HepG2 (cell line): ENCODE data around the gene SLC39A1. TPM values are rescaled to one million over a fixed set of nuclear protein-coding genes. Genes with fewer than 3 reads are reported as not detected.
A peak's percentile ranks its signal among the peaks of the same experiment; 100 is the strongest.

Experiments used
- ATF7-NPFF ChIP-seq: sonication (generic); formaldehyde crosslinking; IDR thresholded peaks from 2 replicates; pipeline ENCODE4 v1.8.1; 2023; ENCODE audit warnings: mild to moderate bottlenecking, low read depth, missing genetic modification reagents, moderate library complexity
- BHLHE40 ChIP-seq: IDR thresholded peaks from 2 replicates; pipeline ENCODE4 v1.6.1; 2011; ENCODE audit warnings: low read length, improper control_type of control experiment
- HNRNPL ChIP-seq: fragments of 200-400 bp; formaldehyde crosslinking; IDR thresholded peaks from 2 replicates; pipeline ENCODE4 v1.6.1; 2017; ENCODE audit warnings: mild to moderate bottlenecking, low read depth, low read length
- KMT2A ChIP-seq: sonication (generic); formaldehyde crosslinking; IDR thresholded peaks from 2 replicates; pipeline ENCODE4 v1.4.0; 2020; ENCODE audit warnings: missing genetic modification reagents
- PAF1 ChIP-seq: IDR thresholded peaks from 2 replicates; pipeline ENCODE4 v1.6.1; 2016; ENCODE audit warnings: missing genetic modification reagents, missing compliant biosample characterization
- RFXANK ChIP-seq: IDR thresholded peaks from 2 replicates; pipeline ENCODE4 v1.6.1; 2016
- TAF15 ChIP-seq: fragments of 200-400 bp; formaldehyde crosslinking; IDR thresholded peaks from one replicate; pipeline ENCODE4 v1.6.1; 2018; ENCODE audit warnings: mild to moderate bottlenecking, low read depth, low read length; ENCODE audit not compliant: poor library complexity, severe bottlenecking
- ZBTB42 ChIP-seq: sonication (generic); formaldehyde crosslinking; IDR thresholded peaks from 2 replicates; pipeline ENCODE4 v1.5.0; 2020; ENCODE audit warnings: mild to moderate bottlenecking, missing genetic modification reagents
- ZNF138 ChIP-seq: sonication (generic); formaldehyde crosslinking; IDR thresholded peaks from 2 replicates; pipeline ENCODE4 v1.5.0; 2020; ENCODE audit warnings: mild to moderate bottlenecking, low read depth, missing genetic modification reagents
- ZNF501 ChIP-seq: sonication (generic); formaldehyde crosslinking; IDR thresholded peaks from 2 replicates; pipeline ENCODE4 v1.5.1; 2020; ENCODE audit warnings: mild to moderate bottlenecking, moderate library complexity, missing genetic modification reagents
- ZNF598 ChIP-seq: sonication (generic); formaldehyde crosslinking; IDR thresholded peaks from 2 replicates; pipeline ENCODE4 v1.5.1; 2020; ENCODE audit warnings: mild to moderate bottlenecking, missing genetic modification reagents, borderline replicate concordance
- ZNF724P ChIP-seq: sonication (generic); formaldehyde crosslinking; IDR thresholded peaks from 2 replicates; pipeline ENCODE4 v1.8.0; 2022; ENCODE audit warnings: missing genetic modification reagents, borderline replicate concordance
- ZNF749 ChIP-seq: sonication (generic); formaldehyde crosslinking; IDR thresholded peaks from 2 replicates; pipeline ENCODE4 v1.8.0; 2022; ENCODE audit warnings: mild to moderate bottlenecking, missing genetic modification reagents, moderate library complexity, borderline replicate concordance
- ZSCAN20 ChIP-seq: sonication (generic); formaldehyde crosslinking; IDR thresholded peaks from 2 replicates; pipeline ENCODE4 v1.4.0; 2020; ENCODE audit warnings: missing genetic modification reagents, mild to moderate bottlenecking, borderline replicate concordance
- polyA plus RNA-seq, 8 experiments: library from polyadenylated mRNA; depleted of rRNA in 3 of 8; stranded (reverse) in 7 of 8; unstranded in 1 of 8; fragments of >200 nt; fragmentation: Illumina TruSeq in 4 of 8; extraction: Trizol in 4 of 8; gene quantifications; 2 replicates each; pipeline versions ENCODE4 v1.2.1 to v1.2.3, GENCODE V29; 2011 to 2016; ENCODE audit warnings: low read depth in 4 of 8, missing spikeins in 1 of 8, mixed read lengths in 1 of 8; ENCODE audit not compliant: insufficient read depth in 1 of 8
- total RNA-seq, 5 experiments: library from RNA; depleted of rRNA; stranded (reverse); fragments of >200 nt; fragmentation: Illumina TruSeq; extraction: Trizol; gene quantifications; 2 replicates each; pipeline ENCODE4 v1.2.3, GENCODE V29; 2016; ENCODE audit warnings: low read depth in 1 of 5
- TF ChIP-seq, protein P1 (sequence below): IDR thresholded peaks from 2 replicates; pipeline ENCODE4 v1.6.1; 2016; ENCODE audit warnings: missing biosample characterization, missing genetic modification reagents, low read depth
- TF ChIP-seq, protein P2 (sequence below): sonication (generic); formaldehyde crosslinking; IDR thresholded peaks from 2 replicates; pipeline ENCODE4 v1.4.0; 2020; ENCODE audit warnings: missing genetic modification reagents, mild to moderate bottlenecking, borderline replicate concordance
- TF ChIP-seq, protein P3 (sequence below): sonication (generic); formaldehyde crosslinking; IDR thresholded peaks from 2 replicates; pipeline ENCODE4 v1.5.1; 2020; ENCODE audit warnings: missing genetic modification reagents, mild to moderate bottlenecking, borderline replicate concordance
- TF ChIP-seq, protein P4 (sequence below), 2 experiments: sonication (generic) in 1 of 2; formaldehyde crosslinking in 1 of 2; IDR thresholded peaks; 2 replicates each; pipeline versions ENCODE4 v1.6.1 to v1.9.0; 2014 to 2022; ENCODE audit warnings: antibody characterized with exemption in 1 of 2, borderline replicate concordance in 1 of 2, inconsistent platforms in 1 of 2, low read depth in 1 of 2, missing genetic modification reagents in 1 of 2

Gene SLC39A1
- total and polyA plus RNA-seq, 2 of the 13 experiments (the other 11 are each of a cell fraction or from before 2014, with no cell fraction given) = 71.2 to 78.4 TPM

DNA sequence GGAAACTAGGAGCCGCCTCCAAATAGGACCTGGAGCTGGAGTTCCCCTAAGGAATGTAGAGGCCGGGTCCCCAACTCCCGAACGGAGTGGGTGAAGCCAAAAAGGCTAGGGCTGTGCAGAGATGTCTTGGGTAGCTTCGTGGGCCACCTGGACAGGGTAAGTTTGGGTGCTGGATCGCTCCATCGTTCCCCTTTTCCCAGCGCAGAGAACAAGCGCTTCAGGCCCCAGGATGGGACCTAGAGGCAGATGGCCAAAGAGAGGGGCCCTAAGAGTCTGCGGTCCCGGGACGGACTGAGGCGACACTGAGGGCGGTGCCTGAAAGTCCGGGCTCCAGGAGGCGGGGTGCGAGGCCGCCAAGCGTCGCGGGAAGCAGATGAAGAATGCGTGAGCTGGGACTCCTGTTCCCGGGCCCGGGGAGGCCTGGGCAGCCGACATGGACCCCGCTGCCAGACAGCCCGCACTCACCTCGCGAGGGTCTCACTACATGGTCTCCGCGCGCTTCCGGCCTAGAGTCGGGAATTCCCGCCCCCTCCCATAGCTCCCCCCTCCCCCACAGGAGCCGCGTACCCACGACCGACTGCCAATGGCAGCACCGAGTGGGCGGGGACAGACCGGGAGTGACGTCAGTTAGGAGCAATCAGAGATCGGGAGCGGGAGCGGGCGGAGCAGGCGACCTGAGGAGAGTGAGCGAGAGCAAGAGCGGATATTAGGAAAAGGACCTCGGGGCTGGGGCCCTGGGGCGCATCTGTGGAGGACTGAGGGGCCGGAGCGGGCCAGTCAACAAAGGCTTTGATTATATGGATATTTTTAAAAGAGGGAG lies at the start of gene SLC39A1 (continued):
- no peak for TF ChIP-seq HNRNPL
- TF ChIP-seq ZNF724P (CRISPR knock-in tag) = no peak
- TF ChIP-seq ATF7-NPFF (CRISPR knock-in tag) = peak; percentile 78; the same call in 1 of the 2 replicates
- TF ChIP-seq ZNF138 = 0 out of 2 replicates have a peak, but pooled peaks have one; percentile 57
- TF ChIP-seq, protein P1, sequence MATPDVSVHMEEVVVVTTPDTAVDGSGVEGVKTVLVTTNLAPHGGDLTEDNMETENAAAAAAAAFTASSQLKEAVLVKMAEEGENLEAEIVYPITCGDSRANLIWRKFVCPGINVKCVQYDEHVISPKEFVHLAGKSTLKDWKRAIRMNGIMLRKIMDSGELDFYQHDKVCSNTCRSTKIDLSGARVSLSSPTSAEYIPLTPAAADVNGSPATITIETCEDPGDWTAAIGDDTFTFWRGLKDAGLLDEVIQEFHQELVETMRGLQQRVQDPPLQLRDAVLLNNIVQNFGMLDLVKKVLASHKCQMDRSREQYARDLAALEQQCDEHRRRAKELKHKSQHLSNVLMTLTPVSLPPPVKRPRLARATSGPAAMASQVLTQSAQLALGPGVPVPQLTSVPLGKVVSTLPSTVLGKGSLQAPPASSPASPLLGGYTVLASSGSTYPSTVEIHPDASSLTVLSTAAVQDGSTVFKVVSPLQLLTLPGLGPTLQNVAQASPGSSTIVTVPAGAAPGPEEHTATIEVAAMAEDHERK (CRISPR knock-in tag) = no peak
- TF ChIP-seq ZSCAN20 (CRISPR knock-in tag) = peak; percentile 44; the same call in 1 of the 2 replicates
- TF ChIP-seq ZBTB42 (CRISPR knock-in tag) = no peak
- TF ChIP-seq, protein P2, sequence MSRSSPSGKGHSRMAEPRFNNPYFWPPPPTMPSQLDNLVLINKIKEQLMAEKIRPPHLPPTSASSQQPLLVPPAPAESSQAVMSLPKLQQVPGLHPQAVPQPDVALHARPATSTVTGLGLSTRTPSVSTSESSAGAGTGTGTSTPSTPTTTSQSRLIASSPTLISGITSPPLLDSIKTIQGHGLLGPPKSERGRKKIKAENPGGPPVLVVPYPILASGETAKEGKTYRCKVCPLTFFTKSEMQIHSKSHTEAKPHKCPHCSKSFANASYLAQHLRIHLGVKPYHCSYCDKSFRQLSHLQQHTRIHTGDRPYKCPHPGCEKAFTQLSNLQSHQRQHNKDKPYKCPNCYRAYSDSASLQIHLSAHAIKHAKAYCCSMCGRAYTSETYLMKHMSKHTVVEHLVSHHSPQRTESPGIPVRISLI (CRISPR knock-in tag) = no peak
- no peak for TF ChIP-seq ZNF749 (CRISPR knock-in tag)
- TF ChIP-seq RFXANK (CRISPR knock-in tag) = no peak
- TF ChIP-seq ZNF598 (CRISPR knock-in tag) = no peak
- no peak for TF ChIP-seq KMT2A
- TF ChIP-seq, protein P3, sequence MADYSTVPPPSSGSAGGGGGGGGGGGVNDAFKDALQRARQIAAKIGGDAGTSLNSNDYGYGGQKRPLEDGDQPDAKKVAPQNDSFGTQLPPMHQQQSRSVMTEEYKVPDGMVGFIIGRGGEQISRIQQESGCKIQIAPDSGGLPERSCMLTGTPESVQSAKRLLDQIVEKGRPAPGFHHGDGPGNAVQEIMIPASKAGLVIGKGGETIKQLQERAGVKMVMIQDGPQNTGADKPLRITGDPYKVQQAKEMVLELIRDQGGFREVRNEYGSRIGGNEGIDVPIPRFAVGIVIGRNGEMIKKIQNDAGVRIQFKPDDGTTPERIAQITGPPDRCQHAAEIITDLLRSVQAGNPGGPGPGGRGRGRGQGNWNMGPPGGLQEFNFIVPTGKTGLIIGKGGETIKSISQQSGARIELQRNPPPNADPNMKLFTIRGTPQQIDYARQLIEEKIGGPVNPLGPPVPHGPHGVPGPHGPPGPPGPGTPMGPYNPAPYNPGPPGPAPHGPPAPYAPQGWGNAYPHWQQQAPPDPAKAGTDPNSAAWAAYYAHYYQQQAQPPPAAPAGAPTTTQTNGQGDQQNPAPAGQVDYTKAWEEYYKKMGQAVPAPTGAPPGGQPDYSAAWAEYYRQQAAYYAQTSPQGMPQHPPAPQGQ = no peak
- peak; percentile 76; the same call in 1 of the 2 replicates for TF ChIP-seq ZNF501
- TF ChIP-seq PAF1 = no peak
- TF ChIP-seq, protein P4, sequence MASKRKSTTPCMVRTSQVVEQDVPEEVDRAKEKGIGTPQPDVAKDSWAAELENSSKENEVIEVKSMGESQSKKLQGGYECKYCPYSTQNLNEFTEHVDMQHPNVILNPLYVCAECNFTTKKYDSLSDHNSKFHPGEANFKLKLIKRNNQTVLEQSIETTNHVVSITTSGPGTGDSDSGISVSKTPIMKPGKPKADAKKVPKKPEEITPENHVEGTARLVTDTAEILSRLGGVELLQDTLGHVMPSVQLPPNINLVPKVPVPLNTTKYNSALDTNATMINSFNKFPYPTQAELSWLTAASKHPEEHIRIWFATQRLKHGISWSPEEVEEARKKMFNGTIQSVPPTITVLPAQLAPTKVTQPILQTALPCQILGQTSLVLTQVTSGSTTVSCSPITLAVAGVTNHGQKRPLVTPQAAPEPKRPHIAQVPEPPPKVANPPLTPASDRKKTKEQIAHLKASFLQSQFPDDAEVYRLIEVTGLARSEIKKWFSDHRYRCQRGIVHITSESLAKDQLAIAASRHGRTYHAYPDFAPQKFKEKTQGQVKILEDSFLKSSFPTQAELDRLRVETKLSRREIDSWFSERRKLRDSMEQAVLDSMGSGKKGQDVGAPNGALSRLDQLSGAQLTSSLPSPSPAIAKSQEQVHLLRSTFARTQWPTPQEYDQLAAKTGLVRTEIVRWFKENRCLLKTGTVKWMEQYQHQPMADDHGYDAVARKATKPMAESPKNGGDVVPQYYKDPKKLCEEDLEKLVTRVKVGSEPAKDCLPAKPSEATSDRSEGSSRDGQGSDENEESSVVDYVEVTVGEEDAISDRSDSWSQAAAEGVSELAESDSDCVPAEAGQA (IDR thresholded peaks at IDR 0.05; ENCODE audit: low read depth) = no peak
- TF ChIP-seq, protein P4 (CRISPR knock-in tag; IDR thresholded peaks at IDR 0.05; ENCODE audit: borderline replicate concordance) = no peak
- TF ChIP-seq BHLHE40 = no peak
- TF ChIP-seq TAF15 = peak; percentile 23
